SKM-1 (cell line): ENCODE data around the gene MYH1.
"Not testable (repeated sequence)": the region's sequence is repeated elsewhere in the genome, so short reads cannot be mapped to it uniquely, and the experiment has no call there.

ENCODE experiments used
- DNase-seq: peaks from one replicate; lab custom pipeline; 2025; ENCODE audit not compliant: unreplicated experiment; lab: John Stamatoyannopoulos, UW

The MYH1 gene

GRCh38 chr17:10518271-10519037, at the start of gene MYH1:
TSS of gene MYH1 (minus strand) at chr17:10518542. CDS start at chr17:10516642, 1,900 bp downstream.
- no peak for DNase-seq

- no peak for DNase-seq
Measured at GRCh38 chr17:10563991-10564660, 45.8 kb upstream of the MYH1 start.

GRCh38 chr17:10558049-10558448, 39.7 kb upstream of the MYH1 start:
- DNase-seq: no peak

- no peak for DNase-seq
Measured at GRCh38 chr17:10557422-10557821, 39.1 kb upstream of the MYH1 start.

GRCh38 chr17:10556301-10557005, 38.1 kb upstream of the MYH1 start:
- DNase-seq: no peak

- no peak for DNase-seq
Measured at GRCh38 chr17:10550014-10550413, 31.7 kb upstream of the MYH1 start.

- no peak for DNase-seq
Measured at GRCh38 chr17:10549096-10549842, 30.9 kb upstream of the MYH1 start, which contains the start of gene MYH2. TSS of gene MYH2 (minus strand) at chr17:10549658. CDS start at chr17:10547920, 1,738 bp downstream.

GRCh38 chr17:10547351-10547750, 29.0 kb upstream of the MYH1 start:
- no peak for DNase-seq

GRCh38 chr17:10543486-10543885, 25.1 kb upstream of the MYH1 start:
- DNase-seq: not testable (repeated sequence)

GRCh38 chr17:10541179-10541578, 22.8 kb upstream of the MYH1 start:
- not testable (repeated sequence) for DNase-seq

- DNase-seq: no peak
Measured at GRCh38 chr17:10532026-10532425, 13.7 kb upstream of the MYH1 start.

- no peak for DNase-seq
Measured at GRCh38 chr17:10527419-10527818, 9.1 kb upstream of the MYH1 start.

- no peak for DNase-seq
Measured at GRCh38 chr17:10526517-10526916, 8.2 kb upstream of the MYH1 start.

GRCh38 chr17:10523064-10523463, 4.7 kb upstream of the MYH1 start:
- DNase-seq: no peak

GRCh38 chr17:10521949-10522348, 3.6 kb upstream of the MYH1 start:
- no peak for DNase-seq

GRCh38 chr17:10516638-10517037, 1.7 kb downstream of the MYH1 start:
- no peak for DNase-seq

- no peak for DNase-seq
Measured at GRCh38 chr17:10516065-10516464, 2.3 kb downstream of the MYH1 start.

GRCh38 chr17:10513299-10514067, 4.9 kb downstream of the MYH1 start:
- no peak for DNase-seq

GRCh38 chr17:10512856-10513255, 5.5 kb downstream of the MYH1 start:
- no peak for DNase-seq

- no peak for DNase-seq
Measured at GRCh38 chr17:10499950-10500349, 18.4 kb downstream of the MYH1 start.
